Subcutaneous adipose tissue (tissue), 4 donors: ENCODE measurements around the gene FGF19. TPM values are rescaled to one million over a fixed set of nuclear protein-coding genes. Genes with fewer than 3 reads are reported as not detected.

ENCODE experiments used
- total RNA-seq, 4 donors: library from RNA; depleted of rRNA; stranded (reverse); fragments of >200 nt; gene quantifications; one replicate each; pipeline ENCODE4 v1.1.0, GENCODE V29; 2016
- TF ChIP-seq, protein P1 (sequence below): fragments of 450-650 bp; IDR thresholded peaks from one replicate; pipeline ENCODE4 v1.5.1; 2016; ENCODE audit warnings: low read depth, mild to moderate bottlenecking, control low read depth, antibody characterized with exemption, moderate library complexity

The FGF19 gene
- total RNA-seq, 4 donors from 2014 or later: not detected

DNA sequence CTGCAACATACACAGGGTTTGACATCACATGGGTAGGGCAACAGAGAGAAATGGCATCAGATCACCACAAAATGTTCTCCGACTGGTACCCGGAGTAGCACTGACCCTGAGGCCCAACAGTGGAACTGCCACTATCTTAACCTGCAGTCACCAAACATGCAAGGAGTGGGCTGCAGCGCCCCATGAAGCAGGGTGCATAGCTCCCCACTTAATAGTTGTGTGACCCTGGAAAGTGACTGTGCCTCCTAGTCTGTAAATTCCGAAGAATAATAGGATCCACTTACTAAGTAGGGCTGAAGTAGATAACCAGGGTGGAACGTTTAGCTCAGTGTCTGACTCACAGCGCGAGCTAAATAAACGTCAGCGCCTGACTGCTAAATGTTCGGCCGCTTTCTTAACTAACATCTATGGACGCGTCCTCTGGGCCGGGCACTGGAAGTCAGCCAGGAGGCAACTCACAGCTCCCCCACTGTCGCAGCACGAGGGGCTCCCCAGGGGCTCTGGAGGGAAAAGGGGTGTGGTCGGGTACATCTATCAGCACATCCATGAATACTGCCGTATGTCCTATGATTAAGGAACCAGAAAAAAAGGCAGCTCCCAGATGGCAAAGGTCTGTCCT lies 29.4 kb downstream of the FGF19 start:
- TF ChIP-seq, protein P1, sequence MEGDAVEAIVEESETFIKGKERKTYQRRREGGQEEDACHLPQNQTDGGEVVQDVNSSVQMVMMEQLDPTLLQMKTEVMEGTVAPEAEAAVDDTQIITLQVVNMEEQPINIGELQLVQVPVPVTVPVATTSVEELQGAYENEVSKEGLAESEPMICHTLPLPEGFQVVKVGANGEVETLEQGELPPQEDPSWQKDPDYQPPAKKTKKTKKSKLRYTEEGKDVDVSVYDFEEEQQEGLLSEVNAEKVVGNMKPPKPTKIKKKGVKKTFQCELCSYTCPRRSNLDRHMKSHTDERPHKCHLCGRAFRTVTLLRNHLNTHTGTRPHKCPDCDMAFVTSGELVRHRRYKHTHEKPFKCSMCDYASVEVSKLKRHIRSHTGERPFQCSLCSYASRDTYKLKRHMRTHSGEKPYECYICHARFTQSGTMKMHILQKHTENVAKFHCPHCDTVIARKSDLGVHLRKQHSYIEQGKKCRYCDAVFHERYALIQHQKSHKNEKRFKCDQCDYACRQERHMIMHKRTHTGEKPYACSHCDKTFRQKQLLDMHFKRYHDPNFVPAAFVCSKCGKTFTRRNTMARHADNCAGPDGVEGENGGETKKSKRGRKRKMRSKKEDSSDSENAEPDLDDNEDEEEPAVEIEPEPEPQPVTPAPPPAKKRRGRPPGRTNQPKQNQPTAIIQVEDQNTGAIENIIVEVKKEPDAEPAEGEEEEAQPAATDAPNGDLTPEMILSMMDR: no peak

- TF ChIP-seq, protein P1: no peak
These were observed 31.9 kb downstream of the FGF19 start for GRCh38 chr11:69671734-69672465.

DNA sequence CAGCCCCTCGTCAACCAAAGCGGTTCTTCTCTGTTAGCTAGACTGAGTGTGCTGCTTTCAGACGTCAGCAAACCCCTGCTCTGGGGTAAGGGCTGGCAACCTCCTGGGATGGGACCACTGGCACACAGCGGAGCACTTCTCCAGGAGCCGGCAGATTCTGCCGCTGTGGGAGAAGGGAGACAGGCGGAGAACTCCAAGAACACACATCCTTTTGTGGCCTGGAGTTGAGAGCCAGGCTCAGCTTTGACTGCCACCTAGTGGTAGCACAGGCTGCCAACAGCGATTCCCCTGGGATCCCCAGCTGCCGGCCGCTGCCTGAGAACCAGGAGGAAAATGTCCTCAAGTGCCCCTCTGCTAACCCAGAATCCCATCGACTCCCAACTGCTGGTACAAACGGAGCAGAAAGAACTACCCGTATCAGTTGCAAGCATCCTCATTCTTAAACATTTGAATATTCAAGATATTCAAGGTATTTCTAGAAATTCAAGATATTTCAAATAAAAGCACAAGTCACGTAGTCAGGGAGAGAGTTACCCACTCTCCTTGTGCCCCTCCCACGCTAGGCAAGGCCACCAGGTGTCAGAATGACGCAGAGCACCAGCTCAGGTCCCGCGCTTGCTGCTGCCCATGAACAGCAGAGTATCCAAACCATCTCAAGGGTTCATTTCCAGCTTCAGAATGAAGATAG lies 33.5 kb downstream of the FGF19 start:
- TF ChIP-seq, protein P1: no peak

GRCh38 chr11:69669486-69669885 lies 34.3 kb downstream of the FGF19 start:
- TF ChIP-seq, protein P1: no peak

DNA sequence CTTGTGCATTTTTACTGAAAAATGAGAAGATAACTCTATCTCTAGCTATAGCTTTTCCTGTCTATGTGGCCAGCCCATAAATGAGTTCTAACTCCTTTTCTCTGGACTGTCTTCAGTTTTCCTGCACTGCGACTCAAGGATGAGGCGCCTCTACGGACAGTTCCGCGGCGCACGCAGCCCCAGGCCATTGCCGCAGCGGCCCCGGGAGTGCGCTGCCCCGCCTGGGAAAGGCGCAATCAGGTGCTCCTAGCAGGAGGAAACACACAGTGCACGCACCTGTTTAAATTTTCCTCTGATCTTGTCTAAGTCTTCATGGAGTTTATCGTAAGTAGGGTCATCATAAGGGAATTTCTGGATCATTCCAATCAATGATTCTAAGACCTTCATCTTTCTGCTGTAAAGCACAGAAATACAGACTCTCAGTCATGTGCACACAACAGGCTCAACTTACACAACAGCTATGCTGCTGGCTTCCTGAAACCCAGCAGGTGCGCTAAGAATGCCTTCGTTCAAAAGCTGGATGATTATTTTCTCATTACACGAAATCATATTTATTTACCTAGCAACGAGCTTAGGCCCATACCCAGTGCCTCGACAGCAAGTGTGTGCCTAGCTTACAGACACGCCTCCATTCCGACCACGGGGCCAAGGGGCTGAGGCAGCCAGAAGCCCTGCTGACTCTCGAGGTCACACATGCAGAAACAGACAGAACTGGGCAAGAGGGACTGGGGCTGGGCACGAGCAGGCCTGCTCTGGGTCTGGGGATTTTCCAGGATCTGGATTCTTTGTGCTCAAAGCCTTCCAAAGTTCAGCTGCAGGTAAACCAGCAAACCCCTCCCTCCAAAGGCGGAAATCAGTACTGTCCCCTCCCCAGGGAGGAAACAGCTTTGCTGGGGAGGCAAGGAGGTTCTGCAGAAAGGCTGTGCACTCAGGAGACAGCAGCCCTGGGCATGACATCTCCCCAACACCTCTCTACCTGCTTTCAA lies 35.9 kb downstream of the FGF19 start:
- TF ChIP-seq, protein P1: no peak

- TF ChIP-seq, protein P1: no peak
These were observed 36.9 kb downstream of the FGF19 start for GRCh38 chr11:69666752-69667536.
